ENCODE measurements around the gene GPRASP1.

DNA sequence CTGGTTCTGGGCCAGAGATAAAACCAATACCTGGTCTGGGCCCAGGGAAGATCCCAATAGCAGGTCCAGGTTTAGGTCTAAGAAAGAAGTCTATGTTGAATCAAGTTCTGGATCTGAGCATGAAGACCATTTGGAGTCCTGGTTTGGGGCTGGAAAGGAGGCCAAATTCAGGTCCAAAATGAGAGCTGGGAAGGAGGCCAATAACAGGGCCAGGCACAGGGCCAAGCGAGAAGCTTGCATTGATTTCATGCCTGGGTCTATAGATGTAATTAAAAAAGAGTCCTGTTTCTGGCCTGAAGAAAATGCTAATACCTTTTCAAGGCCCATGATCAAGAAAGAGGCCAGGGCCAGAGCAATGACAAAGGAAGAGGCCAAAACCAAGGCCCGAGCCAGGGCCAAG is 3.4 kb downstream of the GPRASP1 start:
- no peak for TF ChIP-seq YY1 (IDR thresholded peaks at IDR 0.05; ENCODE audit: insufficient read depth, insufficient read length)
- no peak for TF ChIP-seq ZNF274 (IDR thresholded peaks at IDR 0.05; ENCODE audit: low read depth, low read length)

Data from NT2/D1 (cell line).